Astrocyte of the cerebellum (primary cell): ENCODE measurements around the gene ARFIP2.
"Not testable (repeated sequence)": the region's sequence is repeated elsewhere in the genome, so short reads cannot be mapped to it uniquely, and the experiment has no call there.

ENCODE experiments used
- DNase-seq: peaks from one replicate; pipeline ENCODE4 v3.0.0-alpha.2; 2011; ENCODE audit warnings: low read depth
- H3K4me3 ChIP-seq: 2 replicates; pipeline ENCODE4 v1.5.1; 2011; ENCODE audit warnings: mild to moderate bottlenecking, low read depth, low read length, moderate library complexity
- in situ Hi-C: cut with HindIII; loops from 2 replicates; pipeline ENCODE4 v1.10.0; 2017; ENCODE audit warnings: low sequenced_read_pairs
- TF ChIP-seq, protein P1 (sequence below): IDR thresholded peaks from 2 replicates; pipeline ENCODE4 v1.5.1; 2012; ENCODE audit warnings: low read length, low read depth, moderate library complexity, mild to moderate bottlenecking; ENCODE audit errors: missing control alignments

Gene ARFIP2

GRCh38 chr11:6481012-6481923, at the start of gene ARFIP2, which contains the start of gene TIMM10B:
Gene ARFIP2, minus strand, starts transcription at chr11:6481331. Its CDS starts 910 bp downstream, at chr11:6480421.
Gene TIMM10B, plus strand, starts transcription at chr11:6481501. Its CDS starts 16 bp downstream, at chr11:6481517.
- DNase-seq, result peak; percentile 94
- H3K4me3 ChIP-seq, result peak within 1 kb of the TSS; percentile 86
- in situ Hi-C loops, result no loop called here
- TF ChIP-seq, protein P1, sequence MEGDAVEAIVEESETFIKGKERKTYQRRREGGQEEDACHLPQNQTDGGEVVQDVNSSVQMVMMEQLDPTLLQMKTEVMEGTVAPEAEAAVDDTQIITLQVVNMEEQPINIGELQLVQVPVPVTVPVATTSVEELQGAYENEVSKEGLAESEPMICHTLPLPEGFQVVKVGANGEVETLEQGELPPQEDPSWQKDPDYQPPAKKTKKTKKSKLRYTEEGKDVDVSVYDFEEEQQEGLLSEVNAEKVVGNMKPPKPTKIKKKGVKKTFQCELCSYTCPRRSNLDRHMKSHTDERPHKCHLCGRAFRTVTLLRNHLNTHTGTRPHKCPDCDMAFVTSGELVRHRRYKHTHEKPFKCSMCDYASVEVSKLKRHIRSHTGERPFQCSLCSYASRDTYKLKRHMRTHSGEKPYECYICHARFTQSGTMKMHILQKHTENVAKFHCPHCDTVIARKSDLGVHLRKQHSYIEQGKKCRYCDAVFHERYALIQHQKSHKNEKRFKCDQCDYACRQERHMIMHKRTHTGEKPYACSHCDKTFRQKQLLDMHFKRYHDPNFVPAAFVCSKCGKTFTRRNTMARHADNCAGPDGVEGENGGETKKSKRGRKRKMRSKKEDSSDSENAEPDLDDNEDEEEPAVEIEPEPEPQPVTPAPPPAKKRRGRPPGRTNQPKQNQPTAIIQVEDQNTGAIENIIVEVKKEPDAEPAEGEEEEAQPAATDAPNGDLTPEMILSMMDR, result no peak

GRCh38 chr11:6530848-6531247, 49.7 kb upstream of the ARFIP2 start:
- no peak overlapping the region for H3K4me3 ChIP-seq
- in situ Hi-C loops, result no loop called here
- DNase-seq, result no peak
- TF ChIP-seq, protein P1, result no peak

DNA sequence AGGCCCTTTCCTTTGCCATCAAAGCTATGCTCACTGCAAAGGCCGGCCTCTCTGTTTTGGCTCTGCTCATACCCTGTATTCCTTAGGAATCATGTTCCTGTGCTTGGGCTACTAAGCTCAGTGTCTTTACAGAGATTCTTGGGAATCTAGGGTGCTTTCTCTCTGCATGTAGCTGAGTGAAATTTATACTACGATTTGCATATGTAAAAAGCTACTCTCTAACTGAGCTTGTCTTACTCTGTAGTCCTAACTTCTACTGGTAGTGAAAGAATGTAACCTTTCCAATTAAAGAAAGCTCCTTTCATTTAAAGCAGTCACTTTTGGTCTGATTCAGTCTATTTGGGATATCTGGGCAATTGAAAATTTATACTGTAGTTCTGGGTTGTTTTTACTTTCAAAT, 48.1 kb upstream of the ARFIP2 start:
- TF ChIP-seq, protein P1, result no peak
- H3K4me3 ChIP-seq, result no peak overlapping the region
- DNase-seq, result no peak
- in situ Hi-C loops, result no loop called here

DNA sequence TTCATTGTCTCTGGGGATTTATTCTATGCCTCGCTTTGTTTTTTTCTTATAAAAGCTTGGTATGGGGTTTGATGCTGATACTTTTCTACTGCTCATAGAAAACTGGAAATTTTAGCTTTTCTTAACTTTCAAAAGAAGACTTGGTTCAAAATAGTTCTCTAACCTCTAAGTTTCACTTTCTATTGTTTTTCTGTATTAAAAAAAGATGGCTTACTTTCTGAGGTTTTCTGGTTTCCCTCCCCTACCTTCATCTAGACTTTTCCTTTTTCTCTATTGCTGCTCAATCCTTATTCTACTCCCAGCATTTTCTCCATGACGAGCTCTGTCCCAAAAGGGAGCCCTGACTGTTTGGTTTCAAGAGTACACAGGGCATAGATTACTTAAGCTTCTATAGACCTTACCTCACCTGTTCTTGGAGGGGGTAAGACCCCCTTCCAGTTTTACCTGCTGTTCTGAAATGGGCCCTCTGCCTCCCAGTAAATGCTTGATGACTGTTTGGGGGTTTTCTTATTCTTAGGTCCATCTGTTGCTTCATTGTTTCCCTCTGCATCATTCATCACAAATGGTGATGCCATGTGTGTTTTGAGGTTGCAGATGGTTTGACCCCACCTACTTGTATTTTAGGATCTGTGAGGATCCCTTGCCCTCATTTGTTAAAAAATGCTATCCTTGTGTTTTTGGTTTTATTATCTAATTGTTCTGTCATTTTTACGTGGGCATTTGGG, 45.4 kb upstream of the ARFIP2 start:
- in situ Hi-C loops, result no loop called here
- no peak for DNase-seq
- TF ChIP-seq, protein P1, result no peak
- no peak overlapping the region for H3K4me3 ChIP-seq

DNA sequence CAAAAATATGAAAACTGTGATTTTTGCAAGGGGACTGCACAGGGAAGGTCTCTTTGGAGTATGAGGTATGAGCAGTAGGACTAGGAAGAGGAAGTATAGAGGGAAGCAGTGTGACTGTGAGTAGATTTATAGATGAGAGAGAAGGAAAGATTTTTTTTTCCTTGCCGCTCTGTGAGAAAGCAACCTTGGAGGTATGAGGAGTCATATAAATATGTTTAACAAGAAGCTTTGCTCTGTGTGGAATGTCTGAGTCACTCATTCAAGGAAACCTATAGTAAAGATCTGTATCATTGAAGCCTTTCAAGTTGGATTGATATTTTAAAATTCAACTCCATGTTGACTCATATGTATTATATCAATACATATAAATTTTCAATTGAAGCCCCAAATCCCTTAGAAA, 42.1 kb upstream of the ARFIP2 start:
- TF ChIP-seq, protein P1, result no peak
- H3K4me3 ChIP-seq, result no peak overlapping the region
- in situ Hi-C loops, result no loop called here
- DNase-seq, result peak; percentile 11

DNA sequence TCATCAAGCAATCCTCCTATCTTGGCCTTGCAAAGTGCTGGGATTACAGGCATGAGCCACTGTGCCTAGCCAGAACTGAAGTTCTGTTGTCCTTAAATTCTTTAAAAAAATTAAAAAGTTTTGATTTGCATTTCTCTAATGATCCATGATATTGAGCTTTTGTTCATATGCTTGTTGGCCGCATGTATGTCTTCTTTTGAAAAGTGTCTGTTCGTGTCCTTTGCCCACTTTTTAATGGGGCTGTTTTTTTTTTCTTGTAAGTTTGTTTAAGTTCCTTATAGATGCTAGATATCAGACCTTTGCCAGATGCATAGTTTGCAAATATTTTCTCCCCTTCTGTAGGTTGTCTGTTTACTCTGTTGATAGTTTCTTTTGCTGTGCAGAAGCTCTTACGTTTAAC, 40.8 kb upstream of the ARFIP2 start:
- H3K4me3 ChIP-seq, DNase-seq, in situ Hi-C loops: not testable (repeated sequence)
